Aorta (tissue), 5 donors: ENCODE results near the gene TSEN15. TPM values are rescaled to one million over a fixed set of nuclear protein-coding genes. Genes with fewer than 3 reads are reported as not detected.

Source experiments
- ATAC-seq: fragments of 200-7000 bp; cut with Tn5 transposase; one replicate; pipeline ENCODE4 v1.9.1; 2022; ENCODE audit warnings: moderate library complexity; ENCODE audit not compliant: low FRiP score
- DNase-seq, 2 donors: peaks; one replicate each; pipeline ENCODE4 v3.0.0-alpha.2; 2020
- H3K27ac ChIP-seq, 2 donors: one replicate each; pipeline ENCODE4 v1.5.1; 2013; ENCODE audit warnings: low read length in 2 of 2, mild to moderate bottlenecking in 2 of 2, moderate library complexity in 2 of 2, control low read depth in 1 of 2, inconsistent platforms in 1 of 2, low read depth in 1 of 2
- H3K27me3 ChIP-seq, 2 donors: one replicate each; pipeline ENCODE4 v1.6.1; 2013; ENCODE audit warnings: control low read depth in 1 of 2, low read length in 1 of 2, mild to moderate bottlenecking in 1 of 2, moderate library complexity in 1 of 2; ENCODE audit not compliant: insufficient read depth in 2 of 2, control insufficient read depth in 1 of 2
- H3K36me3 ChIP-seq, 2 donors: one replicate each; pipeline ENCODE4 v1.6.1; 2013; ENCODE audit warnings: control low read depth in 1 of 2, low read length in 1 of 2, mild to moderate bottlenecking in 1 of 2; ENCODE audit not compliant: insufficient read depth in 2 of 2, control insufficient read depth in 1 of 2
- H3K4me1 ChIP-seq, 2 donors: one replicate each; pipeline ENCODE4 v1.6.1; 2013; ENCODE audit warnings: low read length in 2 of 2, control low read depth in 1 of 2, mild to moderate bottlenecking in 1 of 2, moderate library complexity in 1 of 2; ENCODE audit not compliant: insufficient read depth in 2 of 2, control insufficient read depth in 1 of 2
- H3K4me3 ChIP-seq, 2 donors: one replicate each; pipeline ENCODE4 v1.5.1; 2013; ENCODE audit warnings: low read length in 2 of 2, control low read depth in 1 of 2, mild to moderate bottlenecking in 1 of 2
- H3K9me3 ChIP-seq: one replicate; pipeline ENCODE4 v1.6.1; 2013; ENCODE audit warnings: mild to moderate bottlenecking, low read length; ENCODE audit not compliant: control insufficient read depth
- WGBS, 2 donors: extraction: QIAGEN DNeasy Blood & Tissue Kit; methylation state at CpG; one replicate each; pipeline ENCODE4 v1.1.7; 2013; 5-methylcytosine and 5-hydroxymethylcytosine counted together
- intact Hi-C, 2 donors: fragments of 100-400 bp; cut with DNase I; formaldehyde crosslinking; loops; one replicate each; pipeline versions ENCODE4 v1.14.2 to v1.15.0; 2022
- polyA plus RNA-seq, 2 donors: library from polyadenylated mRNA; stranded (reverse); fragments of 200-250 nt; gene quantifications; one replicate each; pipeline ENCODE4 v1.2.3, GENCODE V29; 2013
- total RNA-seq, 2 donors: library from RNA; stranded (reverse); fragmentation: NEBNext Ultra II Directional; extraction: Animal tissue kit (Norgen Biotek cat#: 25700); gene quantifications; one replicate each; pipeline ENCODE4 v1.2.1, GENCODE V29; 2021
- donor health status: healthy with polysubstance abuse.
- donor health status: Bipolar disorder and iron deficiency.
- donor health status: DM: no; HTN: no; CAD: no.
- donor health status: DM: no; HTN: no; CAD: no.
- donor health status: DM: yes; HTN: yes; CAD: no.

The TSEN15 gene
- total and polyA plus RNA-seq, 4 donors: 16.0 to 27.8 (median 24.9) TPM

GRCh38 chr1:184018622-184019021 is 32.9 kb upstream of the TSEN15 start:
- DNase-seq: no peak
- H3K4me1 ChIP-seq: no peaks in the 10 kb centered on the region
- no peak overlapping the region for H3K4me3 ChIP-seq
- no peaks in the 10 kb centered on the region for H3K36me3 ChIP-seq
- ATAC-seq: no peak
- peaks cover 1% of the 10 kb centered on the region for H3K9me3 ChIP-seq
- H3K27ac ChIP-seq: no peak overlapping the region
- WGBS, 2 donors: 16 to 20% methylated on average over 2 of the region's 2 CpGs
- intact Hi-C loops: no loop called here
- H3K27me3 ChIP-seq: no peaks in the 10 kb centered on the region

GRCh38 chr1:184019069-184019468 is 32.5 kb upstream of the TSEN15 start:
- peaks cover 1% of the 10 kb centered on the region for H3K9me3 ChIP-seq
- intact Hi-C loops: no loop called here
- no peak overlapping the region for H3K4me3 ChIP-seq
- WGBS, 2 donors: 36 to 41% methylated on average over 5 of the region's 5 CpGs
- H3K27me3 ChIP-seq: no peaks in the 10 kb centered on the region
- DNase-seq: no peak
- ATAC-seq: no peak
- H3K27ac ChIP-seq: no peak overlapping the region
- H3K36me3 ChIP-seq: no peaks in the 10 kb centered on the region
- H3K4me1 ChIP-seq: no peaks in the 10 kb centered on the region

- Histone ChIP-seq H3K27me3 (no peaks in the 10 kb centered on the region), H3K4me1 (no peaks in the 10 kb centered on the region), H3K9me3 (peaks cover 1% of the 10 kb centered on the region), H3K27ac (no peak overlapping the region), H3K4me3 (no peak overlapping the region), H3K36me3 (no peaks in the 10 kb centered on the region)
- no peak for DNase-seq
- WGBS, 2 donors: 27 to 40% methylated on average over 2 of the region's 2 CpGs
- no peak for ATAC-seq
- intact Hi-C loops: no loop called here
Measured at GRCh38 chr1:184019506-184019905, 32.0 kb upstream of the TSEN15 start.

- 94 to 96% methylated on average over 2 of the region's 2 CpGs for WGBS, 2 donors
- Histone ChIP-seq H3K36me3 (no peaks in the 10 kb centered on the region), H3K4me1 (no peaks in the 10 kb centered on the region), H3K27me3 (no peaks in the 10 kb centered on the region), H3K4me3 (no peak overlapping the region), H3K9me3 (peaks cover 1% of the 10 kb centered on the region), H3K27ac (no peak overlapping the region)
- intact Hi-C loops: no loop called here
- ATAC-seq (no peak), DNase-seq (no peak)
Measured at GRCh38 chr1:184020328-184020727, 31.2 kb upstream of the TSEN15 start.

GRCh38 chr1:184020855-184021254 is 30.7 kb upstream of the TSEN15 start:
- Histone ChIP-seq H3K36me3 (no peaks in the 10 kb centered on the region), H3K27ac (no peak overlapping the region), H3K4me1 (no peaks in the 10 kb centered on the region), H3K27me3 (no peaks in the 10 kb centered on the region), H3K9me3 (peaks cover 1% of the 10 kb centered on the region), H3K4me3 (no peak overlapping the region)
- 4 to 17% methylated on average over 3 of the region's 3 CpGs for WGBS, 2 donors
- intact Hi-C loops: no loop called here
- ATAC-seq (no peak), DNase-seq (no peak)

- H3K9me3 ChIP-seq: peaks cover 1% of the 10 kb centered on the region
- WGBS, 2 donors: 12 to 35% methylated on average over 1 of the region's 1 CpG
- DNase-seq (no peak), ATAC-seq (no peak)
- H3K27ac ChIP-seq: no peak overlapping the region
- no peak overlapping the region for H3K4me3 ChIP-seq
- H3K27me3 ChIP-seq: no peaks in the 10 kb centered on the region
- H3K4me1 ChIP-seq: no peaks in the 10 kb centered on the region
- no peaks in the 10 kb centered on the region for H3K36me3 ChIP-seq
- intact Hi-C loops: no loop called here
Measured at GRCh38 chr1:184021728-184022127, 29.8 kb upstream of the TSEN15 start.

GRCh38 chr1:184022668-184023067 is 28.9 kb upstream of the TSEN15 start:
- no peaks in the 10 kb centered on the region for H3K27me3 ChIP-seq
- no peak overlapping the region for H3K27ac ChIP-seq
- H3K9me3 ChIP-seq: peaks cover 1% of the 10 kb centered on the region
- intact Hi-C loops: no loop called here
- no peak overlapping the region for H3K4me3 ChIP-seq
- no peaks in the 10 kb centered on the region for H3K4me1 ChIP-seq
- no peak for DNase-seq
- 10 to 14% methylated on average over 2 of the region's 2 CpGs for WGBS, 2 donors
- no peaks in the 10 kb centered on the region for H3K36me3 ChIP-seq
- ATAC-seq: no peak

- no peak overlapping the region for H3K27ac ChIP-seq
Measured at GRCh38 chr1:184023171-184023570, 28.4 kb upstream of the TSEN15 start.

GRCh38 chr1:184025242-184025675 is 26.3 kb upstream of the TSEN15 start:
- 9 to 20% methylated on average over 1 of the region's 1 CpG for WGBS, 2 donors
- Histone ChIP-seq H3K4me3 (no peak overlapping the region), H3K27me3 (no peaks in the 10 kb centered on the region), H3K9me3 (peaks cover 1% of the 10 kb centered on the region), H3K36me3 (no peaks in the 10 kb centered on the region), H3K4me1 (no peaks in the 10 kb centered on the region), H3K27ac (no peak overlapping the region)
- peak; percentile 77 for ATAC-seq
- intact Hi-C loops: no loop called here
- peak in 1 of 2 donors; percentile 46 for DNase-seq

More at GRCh38 chr1:184023171-184023570, 28.4 kb upstream of the TSEN15 start:
- no peaks in the 10 kb centered on the region for H3K27me3 ChIP-seq
- H3K9me3 ChIP-seq: peaks cover 1% of the 10 kb centered on the region
- DNase-seq (no peak), ATAC-seq (no peak)
- no peaks in the 10 kb centered on the region for H3K36me3 ChIP-seq
- no peaks in the 10 kb centered on the region for H3K4me1 ChIP-seq
- H3K4me3 ChIP-seq: no peak overlapping the region
- intact Hi-C loops: no loop called here
